Measurements from ENCODE around the gene NELL2. TPM values are rescaled to one million over a fixed set of nuclear protein-coding genes. Genes with fewer than 3 reads are reported as not detected.

The NELL2 gene
- total and polyA plus RNA-seq, 11 donors: 0.04 to 1.8 (median 0.77) TPM; not detected in 3

DNA sequence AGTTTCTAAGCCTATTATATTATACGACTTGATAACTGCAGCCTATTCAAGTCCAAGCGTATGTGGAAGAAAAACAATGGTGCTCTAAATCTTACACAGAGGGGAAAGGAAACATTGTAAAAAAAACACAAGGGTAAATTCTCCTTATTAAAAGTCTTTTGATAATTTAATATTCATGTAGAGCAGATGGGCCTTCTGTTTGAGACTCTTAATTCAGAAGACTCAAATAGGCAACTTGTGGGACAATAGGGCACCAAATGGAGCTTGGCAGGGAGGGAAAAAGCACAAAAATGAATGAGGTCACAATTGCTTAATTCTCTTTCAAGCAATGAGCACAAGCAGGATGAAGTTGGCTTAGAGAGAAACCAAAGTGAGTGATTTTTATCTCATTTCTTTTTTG lies 159.4 kb downstream of the NELL2 start:
- no peaks in the 10 kb centered on the region for H3K27me3 ChIP-seq
- DNase-seq (no peak), ATAC-seq (no peak)
- no peak overlapping the region for H3K27ac ChIP-seq
- H3K4me1 ChIP-seq: no peaks in the 10 kb centered on the region
- H3K36me3 ChIP-seq: no peaks in the 10 kb centered on the region
- TF ChIP-seq, protein P1, sequence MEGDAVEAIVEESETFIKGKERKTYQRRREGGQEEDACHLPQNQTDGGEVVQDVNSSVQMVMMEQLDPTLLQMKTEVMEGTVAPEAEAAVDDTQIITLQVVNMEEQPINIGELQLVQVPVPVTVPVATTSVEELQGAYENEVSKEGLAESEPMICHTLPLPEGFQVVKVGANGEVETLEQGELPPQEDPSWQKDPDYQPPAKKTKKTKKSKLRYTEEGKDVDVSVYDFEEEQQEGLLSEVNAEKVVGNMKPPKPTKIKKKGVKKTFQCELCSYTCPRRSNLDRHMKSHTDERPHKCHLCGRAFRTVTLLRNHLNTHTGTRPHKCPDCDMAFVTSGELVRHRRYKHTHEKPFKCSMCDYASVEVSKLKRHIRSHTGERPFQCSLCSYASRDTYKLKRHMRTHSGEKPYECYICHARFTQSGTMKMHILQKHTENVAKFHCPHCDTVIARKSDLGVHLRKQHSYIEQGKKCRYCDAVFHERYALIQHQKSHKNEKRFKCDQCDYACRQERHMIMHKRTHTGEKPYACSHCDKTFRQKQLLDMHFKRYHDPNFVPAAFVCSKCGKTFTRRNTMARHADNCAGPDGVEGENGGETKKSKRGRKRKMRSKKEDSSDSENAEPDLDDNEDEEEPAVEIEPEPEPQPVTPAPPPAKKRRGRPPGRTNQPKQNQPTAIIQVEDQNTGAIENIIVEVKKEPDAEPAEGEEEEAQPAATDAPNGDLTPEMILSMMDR (IDR thresholded peaks at IDR 0.05): no peak
- TF ChIP-seq POLR2A (IDR thresholded peaks at IDR 0.05): no peak
- H3K4me3 ChIP-seq: no peak overlapping the region
- H3K9me3 ChIP-seq: no peaks in the 10 kb centered on the region
- intact Hi-C loops (cut with DNase I): no loop called here
- 76 to 85% (median 77%) methylated on average over 2 of the region's 2 CpGs for WGBS, 4 donors

DNA sequence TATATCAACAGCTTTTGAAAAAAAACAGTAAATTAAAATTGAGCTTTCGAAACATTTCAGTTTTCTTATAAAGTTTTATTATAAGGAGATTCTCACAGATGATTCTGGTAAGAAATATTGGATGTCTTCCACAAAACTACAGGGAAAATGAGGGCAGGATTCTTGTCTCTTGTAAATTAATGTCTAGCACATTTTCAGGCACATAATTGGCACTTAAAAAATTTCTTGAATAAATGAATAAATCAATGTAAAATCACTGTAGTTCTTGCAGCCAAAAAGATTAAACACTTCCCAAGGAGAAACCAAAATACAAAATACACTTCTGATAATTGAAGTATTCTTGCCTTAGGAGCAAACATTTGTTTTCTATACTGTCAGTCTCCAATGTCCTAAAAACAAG lies 164.4 kb downstream of the NELL2 start:
- H3K4me1 ChIP-seq: no peaks in the 10 kb centered on the region
- intact Hi-C loops (cut with DNase I): no loop called here
- no peak for ATAC-seq
- TF ChIP-seq POLR2A (IDR thresholded peaks at IDR 0.05): no peak
- TF ChIP-seq, protein P1 (IDR thresholded peaks at IDR 0.05): no peak
- no peaks in the 10 kb centered on the region for H3K9me3 ChIP-seq
- no peak for DNase-seq
- no peak overlapping the region for H3K4me3 ChIP-seq
- no peaks in the 10 kb centered on the region for H3K27me3 ChIP-seq
- WGBS, 4 donors: 74 to 87% (median 78%) methylated on average over 1 of the region's 1 CpG
- no peaks in the 10 kb centered on the region for H3K36me3 ChIP-seq
- H3K27ac ChIP-seq: no peak overlapping the region

DNA sequence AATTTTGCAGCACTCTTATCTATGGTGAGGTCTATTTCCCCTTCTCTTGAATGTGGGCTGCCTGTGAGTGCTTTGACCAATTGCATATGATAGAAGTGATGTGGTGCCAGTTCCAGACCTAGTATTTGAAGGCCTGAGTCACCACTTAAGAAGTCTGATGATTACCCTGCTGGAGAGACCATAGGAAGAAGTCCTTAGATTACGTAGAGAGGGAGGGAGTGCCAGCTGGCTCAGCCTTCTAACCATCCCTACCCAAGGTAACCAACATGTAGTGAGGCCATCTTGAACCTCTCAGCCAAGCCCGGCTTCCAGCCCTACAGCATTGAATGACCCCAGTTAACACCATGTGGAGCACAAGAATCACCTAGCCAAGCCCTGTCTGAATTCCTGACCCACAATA lies 166.9 kb downstream of the NELL2 start:
- intact Hi-C loops (cut with DNase I): no loop called here
- ATAC-seq (no peak), DNase-seq (no peak)
- no peaks in the 10 kb centered on the region for H3K27me3 ChIP-seq
- H3K36me3 ChIP-seq: no peaks in the 10 kb centered on the region
- H3K27ac ChIP-seq: no peak overlapping the region
- TF ChIP-seq POLR2A (IDR thresholded peaks at IDR 0.05): no peak
- TF ChIP-seq, protein P1 (IDR thresholded peaks at IDR 0.05): no peak
- WGBS, 4 donors: 80 to 96% (median 81%) methylated on average over 2 of the region's 2 CpGs
- H3K9me3 ChIP-seq: no peaks in the 10 kb centered on the region
- H3K4me3 ChIP-seq: no peak overlapping the region
- no peaks in the 10 kb centered on the region for H3K4me1 ChIP-seq

DNA sequence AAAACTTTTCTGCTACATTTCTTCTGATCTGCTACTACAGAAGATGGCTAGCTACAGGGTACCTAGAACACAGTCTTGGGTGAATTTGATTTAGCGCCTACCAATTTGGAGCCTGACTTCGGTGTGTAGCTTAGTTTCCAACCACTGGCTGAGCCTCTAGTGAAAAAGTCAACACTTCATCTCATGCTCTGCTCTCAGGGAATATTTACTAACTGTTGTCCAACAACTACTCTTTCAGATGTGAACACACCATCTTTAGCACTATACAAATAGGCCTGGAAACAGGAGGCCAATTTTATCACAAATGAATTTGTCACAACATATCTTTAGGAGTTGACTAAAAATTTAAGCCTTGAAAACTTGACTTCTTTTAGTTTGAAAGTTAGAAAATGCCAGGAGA lies 167.9 kb downstream of the NELL2 start:
- Histone ChIP-seq H3K9me3 (no peaks in the 10 kb centered on the region), H3K36me3 (no peaks in the 10 kb centered on the region), H3K4me1 (no peaks in the 10 kb centered on the region), H3K27ac (no peak overlapping the region), H3K27me3 (no peaks in the 10 kb centered on the region), H3K4me3 (no peak overlapping the region)
- WGBS, 4 donors: 86 to 93% (median 91%) methylated on average over 2 of the region's 2 CpGs
- TF ChIP-seq POLR2A (IDR thresholded peaks at IDR 0.05): no peak
- TF ChIP-seq, protein P1 (IDR thresholded peaks at IDR 0.05): no peak
- no peak for ATAC-seq
- intact Hi-C loops (cut with DNase I): no loop called here
- no peak for DNase-seq
